ENCODE measurements around the gene DLG4. TPM values are rescaled to one million over a fixed set of nuclear protein-coding genes. Genes with fewer than 3 reads are reported as not detected.

Gene DLG4
- total and polyA plus RNA-seq, 2 donors (not counting 3 experiments of a cell fraction or from before 2014, with no cell fraction given), result 14.9 to 34.6 TPM

DNA sequence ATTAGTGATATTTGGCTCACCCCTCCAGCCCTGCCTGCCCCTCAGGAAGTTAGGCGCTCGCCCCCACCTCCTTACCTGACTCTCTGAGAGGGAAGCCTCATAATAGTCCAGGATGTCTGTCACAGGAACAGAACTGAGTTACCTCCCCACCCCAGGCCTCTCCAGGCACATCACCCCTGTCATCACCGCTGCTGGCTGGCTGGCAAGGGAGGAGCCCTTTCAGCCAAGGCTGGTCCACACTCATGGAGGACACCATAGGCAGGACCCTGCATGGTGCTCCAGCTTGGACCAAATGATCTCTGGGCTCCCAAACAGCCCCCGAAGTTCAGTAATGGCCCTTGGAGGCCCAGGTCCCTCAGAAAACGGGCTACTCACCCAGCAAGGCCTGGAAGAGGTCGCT, 1.5 kb downstream of the DLG4 start:
- POLR2A ChIA-PET, result interaction anchor here (1.4 kb wide), 1 partner anchor 21 kb away, joined by 4 read pairs; the partner anchor contains the start of gene PHF23
- intact Hi-C loops (cut with micrococcal nuclease) (no loop called here), dilution Hi-C loops (cut with MboI; ENCODE audit: extremely low pct_ligation_motif_present, low sequenced_read_pairs) (no loop called here)
- Histone ChIP-seq H3K36me3 (ENCODE audit: control insufficient read depth in 2 of 2, extremely low read depth in 1 of 2, insufficient read depth in 2 of 2, low read length in 2 of 2) (peaks cover 8 to 14% of the 10 kb centered on the region in 2 experiments), H2AFZ (ENCODE audit: low read depth, low read length) (no peak overlapping the region), H4K20me1 (replicated peaks; ENCODE audit: control insufficient read depth, extremely low read depth, insufficient read depth, low read length) (no peaks in the 10 kb centered on the region), H3K9me3 (replicated peaks; ENCODE audit: control insufficient read depth, insufficient read depth, low read length) (no peaks in the 10 kb centered on the region), H3K27ac (ENCODE audit: insufficient read depth, low read depth, low read length) (no peak overlapping the region), H3K27me3 (ENCODE audit: control insufficient read depth in 2 of 2, insufficient read depth in 2 of 2, low read length in 2 of 2) (no peaks in the 10 kb centered on the region), H3K79me2 (ENCODE audit: control insufficient read depth, insufficient read depth, low read length) (peaks cover 15% of the 10 kb centered on the region), H3K4me1 (ENCODE audit: control insufficient read depth, extremely low read depth, insufficient read depth, low read length) (peaks cover 40% of the 10 kb centered on the region), H3K4me3 (replicated peaks in 1 of 3; ENCODE audit: insufficient read depth in 1 of 3, low read depth in 1 of 3, low read length in 3 of 3) (no peak overlapping the region), H3K9me1 (replicated peaks; ENCODE audit: control insufficient read depth, extremely low read depth, insufficient read depth, low read length) (no peaks in the 10 kb centered on the region), H3K9ac (replicated peaks; ENCODE audit: extremely low read depth, insufficient read depth, low read length) (no peak overlapping the region), H3K4me2 (ENCODE audit: insufficient read depth, low read length) (no peak overlapping the region)
- DNase-seq (ENCODE audit: low read depth, low spot score) (no peak), FAIRE-seq (no peak)
- no TSS peak for BruUV-seq (replicated peaks)
- CTCF ChIA-PET, result interaction anchor here (4.5 kb wide), 1 partner anchor 79 kb away, joined by 94 read pairs; no protein-coding TSS in a partner anchor
- TF ChIP-seq FOS (IDR thresholded peaks at IDR 0.05; ENCODE audit: borderline replicate concordance, insufficient read depth, low read length) (no peak), JUN (IDR thresholded peaks at IDR 0.05; ENCODE audit: borderline replicate concordance, insufficient read depth, insufficient read length, low read depth) (no peak)
- TF ChIP-seq, protein P1, sequence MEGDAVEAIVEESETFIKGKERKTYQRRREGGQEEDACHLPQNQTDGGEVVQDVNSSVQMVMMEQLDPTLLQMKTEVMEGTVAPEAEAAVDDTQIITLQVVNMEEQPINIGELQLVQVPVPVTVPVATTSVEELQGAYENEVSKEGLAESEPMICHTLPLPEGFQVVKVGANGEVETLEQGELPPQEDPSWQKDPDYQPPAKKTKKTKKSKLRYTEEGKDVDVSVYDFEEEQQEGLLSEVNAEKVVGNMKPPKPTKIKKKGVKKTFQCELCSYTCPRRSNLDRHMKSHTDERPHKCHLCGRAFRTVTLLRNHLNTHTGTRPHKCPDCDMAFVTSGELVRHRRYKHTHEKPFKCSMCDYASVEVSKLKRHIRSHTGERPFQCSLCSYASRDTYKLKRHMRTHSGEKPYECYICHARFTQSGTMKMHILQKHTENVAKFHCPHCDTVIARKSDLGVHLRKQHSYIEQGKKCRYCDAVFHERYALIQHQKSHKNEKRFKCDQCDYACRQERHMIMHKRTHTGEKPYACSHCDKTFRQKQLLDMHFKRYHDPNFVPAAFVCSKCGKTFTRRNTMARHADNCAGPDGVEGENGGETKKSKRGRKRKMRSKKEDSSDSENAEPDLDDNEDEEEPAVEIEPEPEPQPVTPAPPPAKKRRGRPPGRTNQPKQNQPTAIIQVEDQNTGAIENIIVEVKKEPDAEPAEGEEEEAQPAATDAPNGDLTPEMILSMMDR (IDR thresholded peaks at IDR 0.05; ENCODE audit: extremely low read depth in 1 of 2, insufficient read depth in 1 of 2, low read depth in 1 of 2, low read length in 2 of 2), result no peak

Data from endothelial cell of umbilical vein (primary cell).